CD1c-positive myeloid dendritic cell (primary cell): ENCODE results near the gene RBM12.
"Not testable (repeated sequence)": the region's sequence is repeated elsewhere in the genome, so short reads cannot be mapped to it uniquely, and the experiment has no call there.

Experiments used
- DNase-seq: peaks from one replicate; pipeline ENCODE4 v3.0.0-alpha.2; 2016; ENCODE audit errors: extremely low spot score

RBM12 gene

DNA sequence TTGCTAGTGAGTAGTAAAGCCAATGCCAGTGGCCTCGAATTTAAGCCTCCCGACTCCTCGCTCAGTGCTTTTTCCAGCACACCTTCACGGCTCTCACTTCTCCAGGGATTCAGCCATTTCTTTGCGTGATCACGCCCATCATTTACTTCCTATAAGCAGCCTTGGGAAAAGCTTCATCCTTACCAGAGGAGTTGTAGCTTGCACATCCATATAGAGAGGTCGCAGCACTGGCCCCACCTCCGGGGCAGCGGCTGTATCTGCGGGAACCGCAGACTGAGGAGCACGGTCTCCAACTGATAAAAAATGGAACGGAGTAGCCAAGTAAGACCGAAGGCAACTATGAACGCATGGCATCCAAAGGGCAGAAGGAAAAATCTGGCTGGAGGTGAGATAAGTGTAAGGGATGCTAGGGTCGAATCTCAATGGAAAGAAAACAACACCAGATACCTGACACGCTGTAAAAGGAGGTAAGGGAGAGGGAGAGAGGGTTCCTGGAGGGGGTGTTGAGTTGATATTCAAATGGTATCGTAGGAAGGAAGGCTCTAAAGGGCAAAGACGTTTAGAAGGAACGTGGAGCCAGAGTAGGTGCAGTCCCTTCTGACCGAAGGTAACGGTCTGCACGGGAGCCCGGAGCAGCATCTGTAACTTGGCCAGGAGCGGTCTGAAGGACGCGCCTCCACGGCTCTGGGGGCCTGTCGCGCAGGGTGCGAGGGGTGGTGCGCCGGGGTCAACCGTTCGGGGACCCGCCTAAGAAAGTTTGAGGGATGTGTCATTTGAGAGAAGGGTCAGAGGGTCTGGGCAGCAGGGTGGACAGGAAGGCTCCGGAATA is 33.8 kb upstream of the RBM12 start:
- DNase-seq, result no peak

DNA sequence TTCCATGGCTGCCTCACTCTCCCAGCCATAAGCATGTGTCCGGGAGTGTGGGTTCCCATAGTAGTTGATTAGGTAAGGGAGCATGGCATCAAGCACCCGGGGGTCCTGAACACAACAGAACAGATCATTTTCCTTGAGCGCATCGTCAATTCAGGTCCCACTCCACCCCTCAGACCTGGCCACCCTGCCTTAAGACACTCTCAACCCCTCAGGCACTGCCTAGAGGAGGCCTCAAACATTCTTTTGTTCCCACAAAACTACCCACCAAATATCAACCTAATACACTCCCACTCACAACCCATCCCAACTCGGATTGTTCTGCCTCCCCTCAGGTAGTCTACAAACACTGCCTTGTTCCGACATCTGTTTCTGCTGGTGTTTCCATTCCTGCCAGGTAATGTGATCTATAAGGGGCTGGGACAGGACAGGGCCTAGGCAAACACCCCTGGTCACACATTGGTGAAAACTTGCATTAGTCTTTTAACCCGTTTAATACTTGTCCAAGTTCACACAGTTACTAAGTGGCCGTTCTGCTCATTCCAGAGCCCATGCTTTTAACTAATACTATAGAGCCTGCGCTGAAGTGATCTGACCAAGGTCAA is 33.1 kb upstream of the RBM12 start:
- no peak for DNase-seq

- DNase-seq, result no peak
Observed at GRCh38 chr20:35695978-35696377, 31.3 kb upstream of the RBM12 start.

GRCh38 chr20:35695245-35695749 is 30.6 kb upstream of the RBM12 start:
- DNase-seq, result no peak

- no peak for DNase-seq
Observed at GRCh38 chr20:35690265-35690664, 25.6 kb upstream of the RBM12 start.

DNA sequence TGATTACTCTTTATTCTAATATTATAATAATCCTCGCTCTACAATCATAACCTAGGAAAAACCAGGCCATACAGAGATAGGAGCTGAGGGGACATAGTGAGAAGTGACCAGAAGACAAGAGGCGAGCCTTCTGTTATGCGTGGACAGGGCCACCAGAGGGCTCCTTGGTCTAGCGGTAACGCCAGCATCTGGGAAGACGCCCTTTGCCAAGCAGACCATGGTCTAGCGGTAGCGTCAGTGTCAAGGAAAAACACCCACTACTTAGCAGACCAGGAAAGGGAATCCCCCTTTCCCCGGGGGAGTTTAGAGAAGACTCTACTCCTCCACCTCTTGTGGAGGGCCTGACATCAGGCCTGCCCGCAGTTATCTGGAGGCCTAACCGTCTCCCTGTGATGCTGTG is 22.2 kb upstream of the RBM12 start:
- DNase-seq, result not testable (repeated sequence)

DNA sequence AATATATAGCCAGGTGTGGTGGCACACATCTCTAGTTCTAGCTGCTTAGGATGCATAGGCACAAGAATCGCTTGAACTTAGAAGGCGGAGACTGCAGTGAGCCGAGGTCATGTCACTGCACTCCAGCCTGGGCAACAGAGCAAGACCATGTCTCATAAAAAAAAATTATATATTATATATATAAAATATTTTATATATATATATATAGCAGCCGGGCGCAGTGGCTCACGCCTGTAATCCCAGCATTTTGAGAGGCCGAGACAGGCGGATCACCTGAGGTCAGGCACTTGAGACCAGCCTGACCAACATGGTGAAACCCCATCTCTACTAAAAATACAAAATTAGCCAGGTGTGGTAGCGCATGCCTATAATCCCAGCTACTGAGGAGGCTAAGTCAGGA is 20.7 kb upstream of the RBM12 start:
- DNase-seq, result not testable (repeated sequence)

DNA sequence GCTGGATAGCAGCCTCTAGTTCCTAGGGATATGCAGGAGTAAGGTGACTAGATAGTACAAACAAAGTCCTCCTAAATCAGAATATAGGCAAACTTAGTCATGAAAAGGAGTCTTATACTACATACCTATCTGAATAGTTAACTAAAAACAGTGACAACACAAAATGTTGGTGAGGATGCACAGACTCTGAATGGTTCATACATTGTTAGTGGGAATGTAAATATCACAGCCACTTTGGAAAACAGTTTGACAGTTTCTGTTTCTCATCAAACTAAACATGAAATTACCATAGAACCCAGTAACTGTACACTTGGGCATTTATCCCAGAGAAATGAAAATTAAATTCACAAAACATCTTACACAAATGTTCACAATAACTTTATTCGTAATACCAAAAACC is 17.3 kb upstream of the RBM12 start:
- no peak for DNase-seq

GRCh38 chr20:35680452-35681183 is 15.9 kb upstream of the RBM12 start:
- DNase-seq, result peak; percentile 16

DNA sequence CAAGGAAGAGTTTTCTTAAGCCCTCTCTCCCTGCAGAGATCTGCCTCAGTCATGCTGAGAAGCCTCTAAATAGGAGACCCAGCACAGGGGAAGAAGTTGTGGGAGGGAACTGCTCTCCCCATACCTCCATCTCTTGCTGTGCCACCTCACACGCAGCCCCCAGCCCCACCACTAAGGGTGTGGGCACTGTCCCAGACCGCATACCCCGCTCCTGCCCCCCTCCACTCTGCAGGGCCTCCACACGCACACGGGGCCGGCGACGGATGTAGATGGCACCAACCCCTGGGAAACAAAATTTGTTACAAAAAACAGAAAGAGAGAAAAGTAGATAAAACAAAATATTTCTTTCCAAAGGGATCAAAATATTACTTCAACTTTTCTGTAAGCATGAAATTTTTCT is 10.2 kb upstream of the RBM12 start:
- DNase-seq, result no peak

GRCh38 chr20:35673884-35674283 is 9.2 kb upstream of the RBM12 start:
- DNase-seq, result no peak

GRCh38 chr20:35669681-35670080 is 5.0 kb upstream of the RBM12 start:
- DNase-seq, result no peak

DNA sequence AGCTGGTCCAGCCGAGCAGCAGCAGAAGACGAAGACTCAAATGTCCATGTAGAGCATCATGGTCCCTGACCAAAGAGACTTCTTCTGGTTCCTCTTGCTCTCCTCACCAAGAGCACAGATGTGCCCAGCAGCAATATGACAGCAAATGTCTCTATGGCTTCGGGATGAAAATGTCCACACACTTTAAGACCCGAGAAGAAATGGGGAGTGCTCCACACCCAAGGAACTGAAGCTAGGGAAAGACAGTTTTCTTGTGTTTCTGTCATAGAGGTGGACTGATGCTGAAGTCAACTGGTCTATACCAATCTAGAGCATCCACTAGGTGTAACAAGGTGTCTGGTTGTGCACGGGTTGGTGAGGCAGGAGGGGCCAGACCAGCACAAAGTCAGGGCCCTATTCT is 4.5 kb upstream of the RBM12 start:
- no peak for DNase-seq

- no peak for DNase-seq
Observed at GRCh38 chr20:35665949-35666288, 1.2 kb upstream of the RBM12 start.

DNA sequence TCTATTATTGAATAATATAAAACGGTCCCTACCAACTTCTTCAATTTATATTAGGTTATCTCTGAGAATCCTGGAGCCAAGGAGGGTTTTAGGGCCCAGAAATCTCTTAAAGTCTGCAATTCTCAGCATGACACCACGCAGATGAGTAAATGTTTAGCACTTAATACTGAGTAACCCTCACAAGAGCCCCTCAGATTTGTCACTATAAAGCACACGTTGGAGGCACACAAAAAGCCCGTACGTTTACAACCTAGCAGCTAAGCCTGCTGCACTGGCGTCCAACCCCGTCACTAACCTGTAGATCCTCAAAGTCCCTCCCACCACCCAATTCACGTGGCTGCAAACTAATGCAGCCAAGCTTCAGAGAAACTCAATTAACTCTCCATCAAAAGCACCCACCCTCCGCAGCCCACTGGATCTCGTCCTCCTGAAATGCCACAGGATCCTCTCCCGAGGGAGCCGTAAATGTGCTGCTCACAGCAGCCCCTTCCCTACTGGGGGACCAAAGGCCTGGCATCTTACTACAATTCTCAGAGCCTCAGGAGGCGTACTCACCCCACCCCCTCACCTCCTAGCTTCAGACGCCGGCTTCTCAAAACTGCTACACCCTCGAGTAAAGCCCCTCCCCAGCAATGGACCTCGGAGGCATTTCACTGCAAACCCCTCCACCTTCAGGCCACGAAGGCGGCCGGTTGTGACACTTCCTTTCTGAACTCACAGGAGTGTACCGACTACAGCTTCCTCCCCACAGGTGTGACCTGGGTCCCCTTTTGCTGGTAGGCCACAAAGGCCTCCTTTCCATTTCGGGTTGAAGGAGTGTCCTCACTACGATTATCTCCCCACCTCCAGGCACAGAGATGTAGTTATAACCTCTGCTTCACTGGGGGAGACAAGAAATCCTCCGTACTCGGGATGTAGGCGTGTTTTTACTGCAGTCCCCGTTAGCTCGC is 909 bp downstream of the RBM12 start:
- peak; percentile 52 for DNase-seq

DNA sequence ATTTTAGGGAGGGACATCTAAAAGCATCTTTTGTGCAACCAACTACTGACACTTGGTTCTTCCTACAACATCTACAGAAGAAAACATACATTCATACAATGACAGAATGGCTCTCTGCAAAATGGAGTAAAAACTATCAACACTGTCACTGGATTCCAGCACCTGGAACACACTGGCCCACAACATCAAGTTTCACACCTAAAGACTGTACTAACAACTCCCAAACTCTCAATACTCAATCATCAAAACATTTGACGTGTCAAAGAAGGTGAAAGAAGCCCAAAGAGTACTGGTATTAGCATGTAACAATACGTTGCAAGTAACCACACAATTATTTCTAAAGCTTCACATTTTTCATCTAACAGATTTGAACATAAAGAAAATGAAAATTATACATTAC is 2.1 kb downstream of the RBM12 start:
- DNase-seq, result no peak

- peak; percentile 15 for DNase-seq
Observed at GRCh38 chr20:35661908-35662307, 2.8 kb downstream of the RBM12 start.

- peak; percentile 9 for DNase-seq
Observed at GRCh38 chr20:35661053-35661452, 3.6 kb downstream of the RBM12 start.

- no peak for DNase-seq
Observed at GRCh38 chr20:35660122-35660937, 4.4 kb downstream of the RBM12 start.

- no peak for DNase-seq
Observed at GRCh38 chr20:35657271-35657670, 7.4 kb downstream of the RBM12 start.

DNA sequence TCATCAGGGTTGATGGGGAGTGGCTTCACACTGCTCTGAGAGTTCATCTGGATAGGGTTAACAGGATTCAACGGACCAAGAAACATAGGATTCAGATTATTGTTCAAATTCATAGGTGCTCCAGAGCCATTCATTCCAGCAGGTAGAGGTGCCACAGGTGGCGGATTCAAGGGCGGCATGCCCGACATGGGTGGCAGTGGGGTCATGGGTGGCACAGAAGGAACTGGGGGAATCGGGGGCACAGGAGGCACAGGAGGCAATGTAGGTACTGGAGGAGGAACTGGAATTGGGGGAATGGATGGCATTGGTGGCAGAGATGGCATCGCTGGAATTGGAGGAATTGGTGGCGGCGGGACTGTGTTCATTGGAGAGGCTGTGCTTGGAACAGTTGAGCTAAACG is 10.3 kb downstream of the RBM12 start:
- DNase-seq, result no peak
